SIG-M5 (cell line): ENCODE results near the gene CASP6.

Source experiments
- DNase-seq: peaks from one replicate; lab custom pipeline; 2025; lab: John Stamatoyannopoulos, UW

The CASP6 gene

GRCh38 chr4:109702950-109703663, at the start of gene CASP6:
CASP6 (minus strand) TSS chr4:109703445; CDS start chr4:109703395, 50 bp downstream.
- DNase-seq, result no peak

- no peak for DNase-seq
Observed at GRCh38 chr4:109752525-109752924, 49.3 kb upstream of the CASP6 start.

- no peak for DNase-seq
Observed at GRCh38 chr4:109751852-109752251, 48.6 kb upstream of the CASP6 start.

- DNase-seq, result no peak
Observed at GRCh38 chr4:109750652-109751244, 47.5 kb upstream of the CASP6 start.

- DNase-seq, result no peak
Observed at GRCh38 chr4:109749388-109750082, 46.3 kb upstream of the CASP6 start.

GRCh38 chr4:109748114-109748513, 44.9 kb upstream of the CASP6 start:
- no peak for DNase-seq

GRCh38 chr4:109746728-109747127, 43.5 kb upstream of the CASP6 start:
- DNase-seq, result no peak

GRCh38 chr4:109745830-109746229, 42.6 kb upstream of the CASP6 start:
- DNase-seq, result no peak

GRCh38 chr4:109739547-109739946, 36.3 kb upstream of the CASP6 start:
- no peak for DNase-seq

GRCh38 chr4:109738104-109738872, 35.0 kb upstream of the CASP6 start:
- DNase-seq, result no peak

GRCh38 chr4:109735566-109736365, 32.5 kb upstream of the CASP6 start:
- no peak for DNase-seq

GRCh38 chr4:109733728-109734127, 30.5 kb upstream of the CASP6 start:
- no peak for DNase-seq

- no peak for DNase-seq
Observed at GRCh38 chr4:109730619-109731545, 27.6 kb upstream of the CASP6 start.

- DNase-seq, result no peak
Observed at GRCh38 chr4:109729718-109730618, 26.7 kb upstream of the CASP6 start, which contains the start of gene PLA2G12A. PLA2G12A (minus strand) TSS chr4:109730070; CDS start chr4:109729809, 261 bp downstream.

- no peak for DNase-seq
Observed at GRCh38 chr4:109729117-109729717, 26.0 kb upstream of the CASP6 start.

GRCh38 chr4:109728385-109728784, 25.1 kb upstream of the CASP6 start:
- no peak for DNase-seq

GRCh38 chr4:109723110-109723509, 19.9 kb upstream of the CASP6 start:
- DNase-seq, result no peak

- no peak for DNase-seq
Observed at GRCh38 chr4:109722357-109722756, 19.1 kb upstream of the CASP6 start.

- no peak for DNase-seq
Observed at GRCh38 chr4:109721033-109721432, 17.8 kb upstream of the CASP6 start.
